ENCODE results near the gene GAA. TPM values are rescaled to one million over a fixed set of nuclear protein-coding genes. Genes with fewer than 3 reads are reported as not detected.

Gene GAA
- total and polyA plus RNA-seq, 4 donors: 21.3 to 58.7 (median 37.0) TPM

DNA sequence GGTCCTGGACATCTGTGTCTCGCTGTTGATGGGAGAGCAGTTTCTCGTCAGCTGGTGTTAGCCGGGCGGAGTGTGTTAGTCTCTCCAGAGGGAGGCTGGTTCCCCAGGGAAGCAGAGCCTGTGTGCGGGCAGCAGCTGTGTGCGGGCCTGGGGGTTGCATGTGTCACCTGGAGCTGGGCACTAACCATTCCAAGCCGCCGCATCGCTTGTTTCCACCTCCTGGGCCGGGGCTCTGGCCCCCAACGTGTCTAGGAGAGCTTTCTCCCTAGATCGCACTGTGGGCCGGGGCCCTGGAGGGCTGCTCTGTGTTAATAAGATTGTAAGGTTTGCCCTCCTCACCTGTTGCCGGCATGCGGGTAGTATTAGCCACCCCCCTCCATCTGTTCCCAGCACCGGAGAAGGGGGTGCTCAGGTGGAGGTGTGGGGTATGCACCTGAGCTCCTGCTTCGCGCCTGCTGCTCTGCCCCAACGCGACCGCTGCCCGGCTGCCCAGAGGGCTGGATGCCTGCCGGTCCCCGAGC, 17.9 kb downstream of the GAA start:
- H3K27ac ChIP-seq (ENCODE audit: low read depth in 1 of 2, low read length in 2 of 2): no peak overlapping the region
- TF ChIP-seq, protein P1, sequence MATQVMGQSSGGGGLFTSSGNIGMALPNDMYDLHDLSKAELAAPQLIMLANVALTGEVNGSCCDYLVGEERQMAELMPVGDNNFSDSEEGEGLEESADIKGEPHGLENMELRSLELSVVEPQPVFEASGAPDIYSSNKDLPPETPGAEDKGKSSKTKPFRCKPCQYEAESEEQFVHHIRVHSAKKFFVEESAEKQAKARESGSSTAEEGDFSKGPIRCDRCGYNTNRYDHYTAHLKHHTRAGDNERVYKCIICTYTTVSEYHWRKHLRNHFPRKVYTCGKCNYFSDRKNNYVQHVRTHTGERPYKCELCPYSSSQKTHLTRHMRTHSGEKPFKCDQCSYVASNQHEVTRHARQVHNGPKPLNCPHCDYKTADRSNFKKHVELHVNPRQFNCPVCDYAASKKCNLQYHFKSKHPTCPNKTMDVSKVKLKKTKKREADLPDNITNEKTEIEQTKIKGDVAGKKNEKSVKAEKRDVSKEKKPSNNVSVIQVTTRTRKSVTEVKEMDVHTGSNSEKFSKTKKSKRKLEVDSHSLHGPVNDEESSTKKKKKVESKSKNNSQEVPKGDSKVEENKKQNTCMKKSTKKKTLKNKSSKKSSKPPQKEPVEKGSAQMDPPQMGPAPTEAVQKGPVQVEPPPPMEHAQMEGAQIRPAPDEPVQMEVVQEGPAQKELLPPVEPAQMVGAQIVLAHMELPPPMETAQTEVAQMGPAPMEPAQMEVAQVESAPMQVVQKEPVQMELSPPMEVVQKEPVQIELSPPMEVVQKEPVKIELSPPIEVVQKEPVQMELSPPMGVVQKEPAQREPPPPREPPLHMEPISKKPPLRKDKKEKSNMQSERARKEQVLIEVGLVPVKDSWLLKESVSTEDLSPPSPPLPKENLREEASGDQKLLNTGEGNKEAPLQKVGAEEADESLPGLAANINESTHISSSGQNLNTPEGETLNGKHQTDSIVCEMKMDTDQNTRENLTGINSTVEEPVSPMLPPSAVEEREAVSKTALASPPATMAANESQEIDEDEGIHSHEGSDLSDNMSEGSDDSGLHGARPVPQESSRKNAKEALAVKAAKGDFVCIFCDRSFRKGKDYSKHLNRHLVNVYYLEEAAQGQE (IDR thresholded peaks at IDR 0.05): no peak
- TF ChIP-seq RXRA (IDR thresholded peaks at IDR 0.05) (no peak), FOXA2 (IDR thresholded peaks at IDR 0.05) (no peak), NR2F2 (IDR thresholded peaks at IDR 0.05) (no peak), RAD21 (IDR thresholded peaks at IDR 0.05) (no peak), HNF4G (IDR thresholded peaks at IDR 0.05) (no peak), FOXA1 (IDR thresholded peaks at IDR 0.05) (no peak), YY1 (IDR thresholded peaks at IDR 0.05) (no peak), GABPA (IDR thresholded peaks at IDR 0.05 in 1 of 2, conservative IDR thresholded peaks at IDR 0.05 in 1 of 2) (no peak), JUND (IDR thresholded peaks at IDR 0.05) (no peak), TAF1 (conservative IDR thresholded peaks at IDR 0.05) (no peak), EGR1 (IDR thresholded peaks at IDR 0.05; ENCODE audit: low read depth in 2 of 2) (no peak)
- TF ChIP-seq, protein P2, sequence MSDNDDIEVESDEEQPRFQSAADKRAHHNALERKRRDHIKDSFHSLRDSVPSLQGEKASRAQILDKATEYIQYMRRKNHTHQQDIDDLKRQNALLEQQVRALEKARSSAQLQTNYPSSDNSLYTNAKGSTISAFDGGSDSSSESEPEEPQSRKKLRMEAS (IDR thresholded peaks at IDR 0.05): no peak
- TF ChIP-seq, protein P3, sequence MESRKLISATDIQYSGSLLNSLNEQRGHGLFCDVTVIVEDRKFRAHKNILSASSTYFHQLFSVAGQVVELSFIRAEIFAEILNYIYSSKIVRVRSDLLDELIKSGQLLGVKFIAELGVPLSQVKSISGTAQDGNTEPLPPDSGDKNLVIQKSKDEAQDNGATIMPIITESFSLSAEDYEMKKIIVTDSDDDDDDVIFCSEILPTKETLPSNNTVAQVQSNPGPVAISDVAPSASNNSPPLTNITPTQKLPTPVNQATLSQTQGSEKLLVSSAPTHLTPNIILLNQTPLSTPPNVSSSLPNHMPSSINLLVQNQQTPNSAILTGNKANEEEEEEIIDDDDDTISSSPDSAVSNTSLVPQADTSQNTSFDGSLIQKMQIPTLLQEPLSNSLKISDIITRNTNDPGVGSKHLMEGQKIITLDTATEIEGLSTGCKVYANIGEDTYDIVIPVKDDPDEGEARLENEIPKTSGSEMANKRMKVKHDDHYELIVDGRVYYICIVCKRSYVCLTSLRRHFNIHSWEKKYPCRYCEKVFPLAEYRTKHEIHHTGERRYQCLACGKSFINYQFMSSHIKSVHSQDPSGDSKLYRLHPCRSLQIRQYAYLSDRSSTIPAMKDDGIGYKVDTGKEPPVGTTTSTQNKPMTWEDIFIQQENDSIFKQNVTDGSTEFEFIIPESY (IDR thresholded peaks at IDR 0.05): no peak
- TF ChIP-seq, protein P4, sequence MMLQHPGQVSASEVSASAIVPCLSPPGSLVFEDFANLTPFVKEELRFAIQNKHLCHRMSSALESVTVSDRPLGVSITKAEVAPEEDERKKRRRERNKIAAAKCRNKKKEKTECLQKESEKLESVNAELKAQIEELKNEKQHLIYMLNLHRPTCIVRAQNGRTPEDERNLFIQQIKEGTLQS (IDR thresholded peaks at IDR 0.05): no peak
- no peaks in the 10 kb centered on the region for H3K4me1 ChIP-seq (ENCODE audit: control insufficient read depth in 4 of 4, insufficient read depth in 4 of 4, low read length in 3 of 4)
- H3K4me3 ChIP-seq (ENCODE audit: low read depth in 1 of 3, low read length in 3 of 3): no peak overlapping the region
- 96% methylated on average over 24 of the region's 24 CpGs for WGBS
- H3K9me3 ChIP-seq (ENCODE audit: control insufficient read depth in 4 of 4, low read length in 3 of 4): no peaks in the 10 kb centered on the region
- DNase-seq (ENCODE audit: low spot score): no peak
- H3K27me3 ChIP-seq (ENCODE audit: control insufficient read depth in 4 of 4, insufficient read depth in 4 of 4, low read length in 3 of 4): no peaks in the 10 kb centered on the region
- no peak overlapping the region for H3K9ac ChIP-seq (ENCODE audit: low read depth in 1 of 2, low read length in 2 of 2)
- peaks cover 2 to 13% (median 3%) of the 10 kb centered on the region in 4 donors for H3K36me3 ChIP-seq (ENCODE audit: control insufficient read depth in 4 of 4, insufficient read depth in 3 of 4, low read depth in 1 of 4, low read length in 3 of 4)

DNA sequence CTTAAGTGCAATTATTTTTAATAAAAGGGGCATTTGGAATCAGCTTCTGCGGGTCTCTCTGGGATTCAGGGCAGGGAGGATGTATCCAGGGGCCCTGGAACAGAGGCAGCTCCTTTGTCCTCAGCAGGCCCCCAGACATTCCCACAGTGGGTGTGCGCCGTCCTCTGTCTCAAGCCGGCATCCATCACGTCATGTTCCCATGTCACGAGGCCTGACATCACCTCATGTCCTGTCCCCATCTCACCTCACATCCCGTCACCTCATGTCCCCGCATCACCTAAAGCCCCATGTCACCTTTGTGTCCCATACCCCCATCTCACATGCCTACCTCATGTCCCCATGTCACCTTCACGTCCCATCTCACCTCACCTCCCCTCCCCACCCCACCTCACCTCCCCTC, 18.5 kb downstream of the GAA start:
- TF ChIP-seq, protein P1 (IDR thresholded peaks at IDR 0.05): no peak
- no peak for TF ChIP-seq TAF1 (conservative IDR thresholded peaks at IDR 0.05)
- TF ChIP-seq, protein P2 (IDR thresholded peaks at IDR 0.05): no peak
- TF ChIP-seq YY1 (IDR thresholded peaks at IDR 0.05): no peak
- TF ChIP-seq RXRA (IDR thresholded peaks at IDR 0.05): no peak
- no peak for TF ChIP-seq GABPA (IDR thresholded peaks at IDR 0.05 in 1 of 2, conservative IDR thresholded peaks at IDR 0.05 in 1 of 2)
- no peak for TF ChIP-seq FOXA1 (IDR thresholded peaks at IDR 0.05)
- no peak for TF ChIP-seq HNF4G (IDR thresholded peaks at IDR 0.05)
- TF ChIP-seq NR2F2 (IDR thresholded peaks at IDR 0.05): no peak
- TF ChIP-seq, protein P4 (IDR thresholded peaks at IDR 0.05): no peak
- TF ChIP-seq, protein P3 (IDR thresholded peaks at IDR 0.05): no peak
- TF ChIP-seq SP1 (IDR thresholded peaks at IDR 0.05): no peak
- no peak for TF ChIP-seq HNF4A (conservative IDR thresholded peaks at IDR 0.05)
- no peak for TF ChIP-seq RAD21 (IDR thresholded peaks at IDR 0.05)
- TF ChIP-seq FOXA2 (IDR thresholded peaks at IDR 0.05): no peak
- TF ChIP-seq EGR1 (IDR thresholded peaks at IDR 0.05; ENCODE audit: low read depth in 2 of 2): no peak
- TF ChIP-seq JUND (IDR thresholded peaks at IDR 0.05): no peak
- H3K9me3 ChIP-seq (ENCODE audit: control insufficient read depth in 4 of 4, low read length in 3 of 4): no peaks in the 10 kb centered on the region
- H3K4me1 ChIP-seq (ENCODE audit: control insufficient read depth in 4 of 4, insufficient read depth in 4 of 4, low read length in 3 of 4): no peaks in the 10 kb centered on the region
- H3K9ac ChIP-seq (ENCODE audit: low read depth in 1 of 2, low read length in 2 of 2): no peak overlapping the region
- H3K36me3 ChIP-seq (ENCODE audit: control insufficient read depth in 4 of 4, insufficient read depth in 3 of 4, low read depth in 1 of 4, low read length in 3 of 4): peaks cover 2 to 13% (median 3%) of the 10 kb centered on the region in 4 donors
- no peaks in the 10 kb centered on the region for H3K27me3 ChIP-seq (ENCODE audit: control insufficient read depth in 4 of 4, insufficient read depth in 4 of 4, low read length in 3 of 4)
- no peak overlapping the region for H3K4me3 ChIP-seq (ENCODE audit: low read depth in 1 of 3, low read length in 3 of 3)
- 91% methylated on average over 9 of the region's 9 CpGs for WGBS
- no peak overlapping the region for H3K27ac ChIP-seq (ENCODE audit: low read depth in 1 of 2, low read length in 2 of 2)
- no peak for DNase-seq (ENCODE audit: low spot score)
